Measurements from ENCODE around the gene CREG2.
"Not testable (repeated sequence)": the region's sequence is repeated elsewhere in the genome, so short reads cannot be mapped to it uniquely, and the experiment has no call there.

Gene CREG2

GRCh38 chr2:101356521-101356920, 30.8 kb downstream of the CREG2 start:
- no peak for TF ChIP-seq CTCF (IDR thresholded peaks at IDR 0.05; ENCODE audit: borderline replicate concordance, insufficient read depth, low read depth, low read length)
- H3K4me3 ChIP-seq (ENCODE audit: low read depth, low read length): no peak overlapping the region

GRCh38 chr2:101356055-101356454, 31.2 kb downstream of the CREG2 start:
- no peak overlapping the region for H3K4me3 ChIP-seq (ENCODE audit: low read depth, low read length)
- TF ChIP-seq CTCF (IDR thresholded peaks at IDR 0.05; ENCODE audit: borderline replicate concordance, insufficient read depth, low read depth, low read length): no peak

GRCh38 chr2:101355401-101356054, 31.8 kb downstream of the CREG2 start:
- no peak overlapping the region for H3K4me3 ChIP-seq (ENCODE audit: low read depth, low read length)
- TF ChIP-seq CTCF (IDR thresholded peaks at IDR 0.05; ENCODE audit: borderline replicate concordance, insufficient read depth, low read depth, low read length): no peak

GRCh38 chr2:101354420-101355311, 32.6 kb downstream of the CREG2 start:
- TF ChIP-seq CTCF (IDR thresholded peaks at IDR 0.05; ENCODE audit: borderline replicate concordance, insufficient read depth, low read depth, low read length): no peak

GRCh38 chr2:101352631-101353030, 34.7 kb downstream of the CREG2 start:
- H3K4me3 ChIP-seq (ENCODE audit: low read depth, low read length): not testable (repeated sequence)

More at GRCh38 chr2:101354420-101355311, 32.6 kb downstream of the CREG2 start:
- H3K4me3 ChIP-seq (ENCODE audit: low read depth, low read length): no peak overlapping the region

GRCh38 chr2:101351207-101351606, 36.1 kb downstream of the CREG2 start:
- H3K4me3 ChIP-seq (ENCODE audit: low read depth, low read length): no peak overlapping the region
- TF ChIP-seq CTCF (IDR thresholded peaks at IDR 0.05; ENCODE audit: borderline replicate concordance, insufficient read depth, low read depth, low read length): no peak

GRCh38 chr2:101349893-101350662, 37.2 kb downstream of the CREG2 start:
- H3K4me3 ChIP-seq (ENCODE audit: low read depth, low read length): no peak overlapping the region
- no peak for TF ChIP-seq CTCF (IDR thresholded peaks at IDR 0.05; ENCODE audit: borderline replicate concordance, insufficient read depth, low read depth, low read length)
